ENCODE measurements around the gene ADAMTS9.

- TF ChIP-seq SP1 (IDR thresholded peaks at IDR 0.05) (no peak), TAF1 (conservative IDR thresholded peaks at IDR 0.05) (no peak), CTCF (IDR thresholded peaks at IDR 0.05; ENCODE audit: low read depth, low read length, missing input control) (no peak), FOXA1 (IDR thresholded peaks at IDR 0.05) (no peak), EGR1 (IDR thresholded peaks at IDR 0.05; ENCODE audit: low read depth in 2 of 2) (no peak), REST (IDR thresholded peaks at IDR 0.05) (no peak), ZBTB33 (IDR thresholded peaks at IDR 0.05) (no peak), MAX (IDR thresholded peaks at IDR 0.05) (no peak), RAD21 (IDR thresholded peaks at IDR 0.05) (no peak), NR2F2 (IDR thresholded peaks at IDR 0.05) (no peak), YY1 (IDR thresholded peaks at IDR 0.05) (no peak)
These were observed 128.2 kb downstream of the ADAMTS9 start for GRCh38 chr3:64559588-64559987.

All from liver (tissue), 3 donors.